ENCODE data around the gene SCCPDH. TPM values are rescaled to one million over a fixed set of nuclear protein-coding genes. Genes with fewer than 3 reads are reported as not detected.

Gene SCCPDH
- total and polyA plus RNA-seq, 2 of the 13 experiments (the other 11 are each of a cell fraction or from before 2014, with no cell fraction given): 36.7 to 62.3 TPM

DNA sequence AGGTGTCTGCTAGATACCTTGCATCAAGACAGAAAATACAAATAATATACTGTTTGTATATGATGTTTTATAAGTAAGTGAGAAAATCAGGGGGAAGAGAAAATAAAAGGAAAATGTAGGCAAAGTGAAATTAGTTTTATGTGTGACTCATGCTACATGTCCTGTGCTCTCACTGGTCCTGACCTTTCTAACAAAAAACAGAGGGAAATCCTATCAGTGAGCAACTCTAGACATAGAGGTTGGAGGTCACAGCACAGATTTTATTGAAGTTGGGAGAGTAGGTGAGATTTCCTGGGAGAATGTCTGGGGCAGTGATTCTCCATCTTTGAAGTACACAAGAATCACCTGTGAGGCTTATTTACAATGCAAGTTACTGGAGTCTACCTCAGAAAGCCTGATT lies 9.5 kb downstream of the SCCPDH start:
- in situ Hi-C loops (cut with HindIII; ENCODE audit: extremely low pct_ligation_motif_present, low pct_unique_long_range_greater_than_20kb) (no loop called here), intact Hi-C loops (cut with micrococcal nuclease; ENCODE audit: unreplicated experiment) (no loop called here)
- Histone ChIP-seq H3K4me1 (ENCODE audit: insufficient read depth, low read length) (peaks cover 18% of the 10 kb centered on the region), H3K79me2 (ENCODE audit: insufficient read depth, low read length) (peaks cover 3% of the 10 kb centered on the region), H3K27ac (ENCODE audit: extremely low read length, insufficient read depth, low read length) (no peak overlapping the region), H3K4me2 (ENCODE audit: low read depth, low read length) (no peak overlapping the region), H3K9me3 (ENCODE audit: low read length) (no peaks in the 10 kb centered on the region), H3K9ac (ENCODE audit: insufficient read depth, low read depth, low read length) (no peak overlapping the region), H3K27me3 (ENCODE audit: control insufficient read depth in 1 of 2, insufficient read depth in 2 of 2, low read length in 2 of 2) (no peaks in the 10 kb centered on the region), H2AFZ (ENCODE audit: low read length) (no peak overlapping the region), H3K36me3 (replicated peaks in 1 of 2; ENCODE audit: control insufficient read depth in 1 of 2, insufficient read depth in 2 of 2, low read length in 2 of 2) (peaks cover 13 to 77% of the 10 kb centered on the region in 2 experiments), H3K4me3 (replicated peaks in 1 of 3; ENCODE audit: insufficient read depth in 1 of 3, low read depth in 2 of 3, low read length in 3 of 3) (no peak overlapping the region), H4K20me1 (ENCODE audit: insufficient read depth, low read length) (no peaks in the 10 kb centered on the region)
- ChIA-PET CTCF (ENCODE audit: low intra/inter-chr PET ratio, low total read pairs) (no interaction called here), POLR2A (no interaction called here)
- TF ChIP-seq, protein P1, sequence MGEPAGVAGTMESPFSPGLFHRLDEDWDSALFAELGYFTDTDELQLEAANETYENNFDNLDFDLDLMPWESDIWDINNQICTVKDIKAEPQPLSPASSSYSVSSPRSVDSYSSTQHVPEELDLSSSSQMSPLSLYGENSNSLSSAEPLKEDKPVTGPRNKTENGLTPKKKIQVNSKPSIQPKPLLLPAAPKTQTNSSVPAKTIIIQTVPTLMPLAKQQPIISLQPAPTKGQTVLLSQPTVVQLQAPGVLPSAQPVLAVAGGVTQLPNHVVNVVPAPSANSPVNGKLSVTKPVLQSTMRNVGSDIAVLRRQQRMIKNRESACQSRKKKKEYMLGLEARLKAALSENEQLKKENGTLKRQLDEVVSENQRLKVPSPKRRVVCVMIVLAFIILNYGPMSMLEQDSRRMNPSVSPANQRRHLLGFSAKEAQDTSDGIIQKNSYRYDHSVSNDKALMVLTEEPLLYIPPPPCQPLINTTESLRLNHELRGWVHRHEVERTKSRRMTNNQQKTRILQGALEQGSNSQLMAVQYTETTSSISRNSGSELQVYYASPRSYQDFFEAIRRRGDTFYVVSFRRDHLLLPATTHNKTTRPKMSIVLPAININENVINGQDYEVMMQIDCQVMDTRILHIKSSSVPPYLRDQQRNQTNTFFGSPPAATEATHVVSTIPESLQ (CRISPR knock-in tag; conservative IDR thresholded peaks at IDR 0.05): no peak
- no peak for TF ChIP-seq ZSCAN29 (CRISPR knock-in tag; conservative IDR thresholded peaks at IDR 0.05)
- TF ChIP-seq ZNF589 (CRISPR knock-in tag; conservative IDR thresholded peaks at IDR 0.05): no peak
- TF ChIP-seq RBFOX2 (IDR thresholded peaks at IDR 0.05; ENCODE audit: low read depth, low read length): no peak
- no peak for TF ChIP-seq NCOR1 (IDR thresholded peaks at IDR 0.05; ENCODE audit: borderline replicate concordance, low read length)
- TF ChIP-seq ZNF570 (CRISPR knock-in tag; IDR thresholded peaks at IDR 0.05; ENCODE audit: borderline replicate concordance): no peak
- TF ChIP-seq, protein P2, sequence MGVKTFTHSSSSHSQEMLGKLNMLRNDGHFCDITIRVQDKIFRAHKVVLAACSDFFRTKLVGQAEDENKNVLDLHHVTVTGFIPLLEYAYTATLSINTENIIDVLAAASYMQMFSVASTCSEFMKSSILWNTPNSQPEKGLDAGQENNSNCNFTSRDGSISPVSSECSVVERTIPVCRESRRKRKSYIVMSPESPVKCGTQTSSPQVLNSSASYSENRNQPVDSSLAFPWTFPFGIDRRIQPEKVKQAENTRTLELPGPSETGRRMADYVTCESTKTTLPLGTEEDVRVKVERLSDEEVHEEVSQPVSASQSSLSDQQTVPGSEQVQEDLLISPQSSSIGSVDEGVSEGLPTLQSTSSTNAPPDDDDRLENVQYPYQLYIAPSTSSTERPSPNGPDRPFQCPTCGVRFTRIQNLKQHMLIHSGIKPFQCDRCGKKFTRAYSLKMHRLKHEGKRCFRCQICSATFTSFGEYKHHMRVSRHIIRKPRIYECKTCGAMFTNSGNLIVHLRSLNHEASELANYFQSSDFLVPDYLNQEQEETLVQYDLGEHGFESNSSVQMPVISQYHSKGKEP (CRISPR knock-in tag; IDR thresholded peaks at IDR 0.05): no peak
- TF ChIP-seq, protein P3, sequence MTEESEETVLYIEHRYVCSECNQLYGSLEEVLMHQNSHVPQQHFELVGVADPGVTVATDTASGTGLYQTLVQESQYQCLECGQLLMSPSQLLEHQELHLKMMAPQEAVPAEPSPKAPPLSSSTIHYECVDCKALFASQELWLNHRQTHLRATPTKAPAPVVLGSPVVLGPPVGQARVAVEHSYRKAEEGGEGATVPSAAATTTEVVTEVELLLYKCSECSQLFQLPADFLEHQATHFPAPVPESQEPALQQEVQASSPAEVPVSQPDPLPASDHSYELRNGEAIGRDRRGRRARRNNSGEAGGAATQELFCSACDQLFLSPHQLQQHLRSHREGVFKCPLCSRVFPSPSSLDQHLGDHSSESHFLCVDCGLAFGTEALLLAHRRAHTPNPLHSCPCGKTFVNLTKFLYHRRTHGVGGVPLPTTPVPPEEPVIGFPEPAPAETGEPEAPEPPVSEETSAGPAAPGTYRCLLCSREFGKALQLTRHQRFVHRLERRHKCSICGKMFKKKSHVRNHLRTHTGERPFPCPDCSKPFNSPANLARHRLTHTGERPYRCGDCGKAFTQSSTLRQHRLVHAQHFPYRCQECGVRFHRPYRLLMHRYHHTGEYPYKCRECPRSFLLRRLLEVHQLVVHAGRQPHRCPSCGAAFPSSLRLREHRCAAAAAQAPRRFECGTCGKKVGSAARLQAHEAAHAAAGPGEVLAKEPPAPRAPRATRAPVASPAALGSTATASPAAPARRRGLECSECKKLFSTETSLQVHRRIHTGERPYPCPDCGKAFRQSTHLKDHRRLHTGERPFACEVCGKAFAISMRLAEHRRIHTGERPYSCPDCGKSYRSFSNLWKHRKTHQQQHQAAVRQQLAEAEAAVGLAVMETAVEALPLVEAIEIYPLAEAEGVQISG (CRISPR knock-in tag; IDR thresholded peaks at IDR 0.05): no peak
- no peak for TF ChIP-seq ZNF775 (CRISPR knock-in tag; IDR thresholded peaks at IDR 0.05; ENCODE audit: borderline replicate concordance)
- TF ChIP-seq TOE1 (CRISPR knock-in tag; IDR thresholded peaks at IDR 0.05): no peak
- TF ChIP-seq, protein P4, sequence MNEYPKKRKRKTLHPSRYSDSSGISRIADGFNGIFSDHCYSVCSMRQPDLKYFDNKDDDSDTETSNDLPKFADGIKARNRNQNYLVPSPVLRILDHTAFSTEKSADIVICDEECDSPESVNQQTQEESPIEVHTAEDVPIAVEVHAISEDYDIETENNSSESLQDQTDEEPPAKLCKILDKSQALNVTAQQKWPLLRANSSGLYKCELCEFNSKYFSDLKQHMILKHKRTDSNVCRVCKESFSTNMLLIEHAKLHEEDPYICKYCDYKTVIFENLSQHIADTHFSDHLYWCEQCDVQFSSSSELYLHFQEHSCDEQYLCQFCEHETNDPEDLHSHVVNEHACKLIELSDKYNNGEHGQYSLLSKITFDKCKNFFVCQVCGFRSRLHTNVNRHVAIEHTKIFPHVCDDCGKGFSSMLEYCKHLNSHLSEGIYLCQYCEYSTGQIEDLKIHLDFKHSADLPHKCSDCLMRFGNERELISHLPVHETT (CRISPR knock-in tag; conservative IDR thresholded peaks at IDR 0.05): no peak
- TF ChIP-seq CHD2 (IDR thresholded peaks at IDR 0.05; ENCODE audit: low read depth, low read length): no peak
- TF ChIP-seq KDM3A (CRISPR knock-in tag; IDR thresholded peaks at IDR 0.05; ENCODE audit: low read depth): no peak
- TF ChIP-seq SRSF4 (IDR thresholded peaks at IDR 0.05; ENCODE audit: low read depth, low read length, poor library complexity, severe bottlenecking): no peak
- TF ChIP-seq WIZ (CRISPR knock-in tag; IDR thresholded peaks at IDR 0.05): no peak
- no peak for TF ChIP-seq PHF5A (CRISPR knock-in tag; IDR thresholded peaks at IDR 0.05; ENCODE audit: low read depth, unreplicated experiment)
- TF ChIP-seq ZNF558 (CRISPR knock-in tag; IDR thresholded peaks at IDR 0.05; ENCODE audit: borderline replicate concordance): no peak
- no peak for TF ChIP-seq SIX4 (CRISPR knock-in tag; IDR thresholded peaks at IDR 0.05)
- TF ChIP-seq ZNF317 (CRISPR knock-in tag; IDR thresholded peaks at IDR 0.05): no peak
- no TSS peak for BruUV-seq (replicated peaks)
- DNase-seq (ENCODE audit: low spot score) (no peak), FAIRE-seq (no peak), ATAC-seq (no peak)

Data from HepG2 (cell line).